ENCODE measurements around the gene ANKK1. TPM values are rescaled to one million over a fixed set of nuclear protein-coding genes. Genes with fewer than 3 reads are reported as not detected.

The ANKK1 gene, protein sequence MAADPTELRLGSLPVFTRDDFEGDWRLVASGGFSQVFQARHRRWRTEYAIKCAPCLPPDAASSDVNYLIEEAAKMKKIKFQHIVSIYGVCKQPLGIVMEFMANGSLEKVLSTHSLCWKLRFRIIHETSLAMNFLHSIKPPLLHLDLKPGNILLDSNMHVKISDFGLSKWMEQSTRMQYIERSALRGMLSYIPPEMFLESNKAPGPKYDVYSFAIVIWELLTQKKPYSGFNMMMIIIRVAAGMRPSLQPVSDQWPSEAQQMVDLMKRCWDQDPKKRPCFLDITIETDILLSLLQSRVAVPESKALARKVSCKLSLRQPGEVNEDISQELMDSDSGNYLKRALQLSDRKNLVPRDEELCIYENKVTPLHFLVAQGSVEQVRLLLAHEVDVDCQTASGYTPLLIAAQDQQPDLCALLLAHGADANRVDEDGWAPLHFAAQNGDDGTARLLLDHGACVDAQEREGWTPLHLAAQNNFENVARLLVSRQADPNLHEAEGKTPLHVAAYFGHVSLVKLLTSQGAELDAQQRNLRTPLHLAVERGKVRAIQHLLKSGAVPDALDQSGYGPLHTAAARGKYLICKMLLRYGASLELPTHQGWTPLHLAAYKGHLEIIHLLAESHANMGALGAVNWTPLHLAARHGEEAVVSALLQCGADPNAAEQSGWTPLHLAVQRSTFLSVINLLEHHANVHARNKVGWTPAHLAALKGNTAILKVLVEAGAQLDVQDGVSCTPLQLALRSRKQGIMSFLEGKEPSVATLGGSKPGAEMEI
- 0.14 and 0.44 TPM in 2 replicates for total RNA-seq

DNA sequence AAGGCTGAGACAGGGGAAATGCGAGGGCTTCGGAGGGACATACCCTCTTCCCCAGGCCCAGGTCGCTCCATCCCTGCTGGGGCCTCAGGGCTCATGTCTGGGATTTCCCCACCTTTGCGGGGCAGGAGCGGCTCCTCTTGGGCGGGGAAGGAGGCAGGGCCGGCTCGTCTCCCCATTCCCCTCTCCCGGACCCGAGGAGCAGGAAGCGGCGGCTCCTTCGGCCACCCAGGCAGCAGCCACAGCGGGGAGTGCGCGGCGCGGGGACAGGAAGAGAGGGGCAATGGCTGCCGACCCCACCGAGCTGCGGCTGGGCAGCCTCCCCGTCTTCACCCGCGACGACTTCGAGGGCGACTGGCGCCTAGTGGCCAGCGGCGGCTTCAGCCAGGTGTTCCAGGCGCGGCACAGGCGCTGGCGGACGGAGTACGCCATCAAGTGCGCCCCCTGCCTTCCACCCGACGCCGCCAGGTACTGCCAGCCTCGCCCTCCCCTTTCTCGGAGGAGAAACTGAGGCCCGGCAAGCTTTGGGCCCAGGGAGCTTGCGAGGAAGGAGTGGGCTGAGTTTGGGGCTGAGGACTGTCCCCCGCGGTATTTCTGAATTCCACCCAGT lies at the start of gene ANKK1:
Gene ANKK1, plus strand, starts transcription at position 175 of the 607 bp plus-strand sequence. Its CDS starts 106 bp downstream, at position 281.

Small RNA genes within 50 kb of the gene (small RNA-seq; reads per million reads assigned to genes)
- gene MIR4301 (ENCODE audit: low replicate concordance) = not detected

Other genes starting within 250 kb of the ANKK1 start
- gene TTC12, start 73.2 kb upstream of the ANKK1 start, total RNA-seq = 10.6 and 15.1 TPM in 2 replicates
- 0.14 and 0.22 TPM in 2 replicates for gene DRD2, start 87.6 kb downstream of the ANKK1 start, total RNA-seq

All from placental pericyte (primary cell).